UCSD-AML1 (cell line): ENCODE results near the gene TTC7B.

Experiments
- DNase-seq: peaks from one replicate; lab custom pipeline; 2025; ENCODE audit not compliant: unreplicated experiment; lab: John Stamatoyannopoulos, UW

Gene TTC7B

GRCh38 chr14:90499121-90499520 lies 317.1 kb downstream of the TTC7B start:
- DNase-seq: no peak

DNA sequence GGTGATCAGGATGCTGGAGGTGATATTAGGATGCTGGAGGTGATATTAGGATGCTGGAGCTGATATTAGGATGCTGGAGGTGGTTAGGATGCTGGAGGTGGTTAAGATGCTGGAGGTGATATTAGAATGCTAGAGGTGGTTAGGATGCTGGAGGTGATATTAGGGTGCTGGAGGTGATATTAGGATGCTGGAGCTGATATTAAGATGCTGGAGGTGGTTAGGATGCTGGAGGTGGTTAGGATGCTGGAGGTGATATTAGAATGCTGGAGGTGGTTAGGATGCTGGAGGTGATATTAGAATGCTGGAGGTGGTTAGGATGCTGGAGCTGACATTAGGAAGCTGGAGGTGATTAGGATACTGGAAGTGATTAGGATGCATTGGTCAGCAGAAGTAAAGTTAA lies 318.0 kb downstream of the TTC7B start:
- no peak for DNase-seq

DNA sequence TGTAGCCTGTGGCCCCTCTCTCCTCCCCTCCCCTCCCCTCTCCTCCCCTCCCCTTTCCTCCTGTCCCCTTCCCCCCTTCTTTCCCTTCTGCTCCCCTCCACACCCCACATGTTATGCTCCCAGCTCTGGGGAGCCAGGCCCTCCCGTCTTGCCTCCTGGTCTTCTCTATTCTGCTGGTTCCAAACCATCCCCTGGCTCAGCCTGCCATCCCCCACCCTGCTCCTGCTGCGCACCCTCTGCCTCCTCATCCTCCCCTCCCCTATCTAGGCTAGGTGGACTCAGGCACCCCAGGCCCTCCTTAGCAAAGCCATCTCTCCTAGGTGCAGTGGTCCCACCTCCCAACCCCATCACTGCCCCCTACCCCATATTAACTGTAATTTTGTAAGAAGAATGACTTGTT lies 319.9 kb downstream of the TTC7B start:
- DNase-seq: no peak

- peak; percentile 42 for DNase-seq
These were observed 320.6 kb downstream of the TTC7B start for GRCh38 chr14:90495357-90496276.

- no peak for DNase-seq
These were observed 324.2 kb downstream of the TTC7B start for GRCh38 chr14:90491911-90492531.

GRCh38 chr14:90491221-90491885 lies 324.9 kb downstream of the TTC7B start:
- DNase-seq: no peak

GRCh38 chr14:90490720-90491050 lies 325.5 kb downstream of the TTC7B start:
- DNase-seq: no peak

DNA sequence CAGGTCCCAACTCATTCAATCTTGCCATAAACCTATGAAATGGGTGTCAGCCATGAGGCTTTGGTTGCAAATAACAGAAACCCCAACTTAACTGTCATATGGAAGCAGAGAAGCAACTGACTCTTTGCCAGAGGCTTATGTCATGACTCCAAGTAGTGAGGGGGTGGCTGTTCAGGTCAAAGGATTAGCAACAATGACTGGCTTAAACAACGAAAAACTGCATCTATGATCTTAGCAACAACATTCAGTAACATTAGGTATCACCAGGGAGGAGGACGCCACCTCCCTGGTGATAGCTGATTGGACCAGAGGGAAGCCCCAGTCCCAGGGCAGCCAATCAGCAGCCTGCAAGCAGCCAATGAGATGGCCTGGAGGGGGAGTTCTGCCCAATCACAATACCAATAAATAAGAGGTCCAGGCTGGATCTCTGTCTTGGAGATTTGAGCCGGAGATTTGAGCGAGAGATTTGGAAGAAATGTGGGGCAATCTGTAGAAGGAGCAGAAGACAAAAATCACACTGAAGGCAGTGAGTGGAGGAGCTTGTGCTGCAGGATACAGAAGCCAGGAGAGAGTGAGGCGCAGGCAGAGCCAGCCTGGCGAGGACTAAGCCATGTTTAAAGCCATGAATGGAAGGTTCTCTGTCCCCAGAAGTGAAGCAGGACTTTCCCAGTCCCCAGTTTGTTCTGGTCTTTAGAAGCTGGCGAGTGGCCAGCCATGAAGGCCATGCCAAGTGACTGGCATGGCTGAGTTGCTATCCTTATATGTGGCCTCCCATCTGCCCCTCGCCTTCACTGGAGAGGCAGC lies 326.1 kb downstream of the TTC7B start:
- no peak for DNase-seq

DNA sequence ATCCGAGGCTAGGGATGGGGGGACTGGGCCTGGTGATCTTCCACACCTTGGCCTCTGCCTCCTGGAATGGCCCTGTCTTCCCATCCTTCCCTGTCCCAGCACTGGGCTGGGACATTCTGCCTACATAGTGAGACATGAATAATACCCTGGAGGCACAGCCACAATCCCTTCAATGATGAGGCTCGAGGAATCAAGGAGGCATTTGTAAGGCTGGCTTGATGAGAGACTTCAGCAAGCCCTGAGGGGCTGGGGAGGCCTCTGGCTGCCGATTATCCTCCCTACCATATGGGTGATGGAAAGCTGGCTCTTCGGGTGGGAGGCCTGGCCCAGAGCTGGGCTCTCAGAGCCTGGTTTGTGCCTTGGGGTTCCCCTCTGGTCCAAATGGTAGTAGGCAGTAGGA lies 326.9 kb downstream of the TTC7B start:
- DNase-seq: no peak

- no peak for DNase-seq
These were observed 328.0 kb downstream of the TTC7B start for GRCh38 chr14:90488256-90488655.

DNA sequence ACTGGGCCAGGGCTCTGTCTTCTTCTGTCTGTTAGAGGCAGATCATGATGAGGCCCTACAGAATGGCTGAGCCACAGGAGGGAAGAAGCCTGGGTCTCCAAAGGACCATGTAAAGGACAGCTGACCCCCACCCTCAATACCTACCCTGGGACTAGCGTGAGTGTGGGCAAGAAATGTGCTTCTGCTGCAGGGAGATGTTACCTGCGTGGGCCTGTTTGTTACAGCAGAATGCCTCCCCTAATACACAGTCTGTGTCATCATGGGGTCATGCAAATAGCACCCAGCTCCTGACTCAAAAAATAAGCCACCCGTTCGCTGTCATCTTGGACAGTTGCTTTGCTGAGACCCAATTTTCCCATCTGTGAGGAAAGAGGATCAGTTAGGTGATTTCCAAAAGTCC lies 328.8 kb downstream of the TTC7B start:
- DNase-seq: no peak

- DNase-seq: peak; percentile 55
These were observed 329.2 kb downstream of the TTC7B start for GRCh38 chr14:90487031-90487430.

DNA sequence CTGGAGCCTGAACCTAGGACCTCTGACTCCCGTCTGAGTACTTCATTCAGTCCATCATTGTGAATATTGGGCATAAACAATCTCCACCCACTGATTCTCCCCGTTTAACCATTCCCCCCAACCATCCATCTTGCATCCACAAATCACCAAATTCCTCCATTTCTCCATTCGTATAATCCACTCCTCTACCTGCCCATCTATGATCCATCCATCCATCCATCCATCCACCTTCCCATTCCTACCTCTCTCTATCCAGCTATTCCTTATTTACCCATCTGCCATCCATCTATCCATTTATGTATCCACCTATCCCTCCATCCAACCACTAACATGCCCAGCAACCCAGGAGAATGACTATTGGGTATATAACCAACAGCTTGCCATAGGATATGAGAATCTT lies 331.9 kb downstream of the TTC7B start:
- no peak for DNase-seq

GRCh38 chr14:90483571-90483974 lies 332.7 kb downstream of the TTC7B start:
- peak; percentile 69 for DNase-seq

DNA sequence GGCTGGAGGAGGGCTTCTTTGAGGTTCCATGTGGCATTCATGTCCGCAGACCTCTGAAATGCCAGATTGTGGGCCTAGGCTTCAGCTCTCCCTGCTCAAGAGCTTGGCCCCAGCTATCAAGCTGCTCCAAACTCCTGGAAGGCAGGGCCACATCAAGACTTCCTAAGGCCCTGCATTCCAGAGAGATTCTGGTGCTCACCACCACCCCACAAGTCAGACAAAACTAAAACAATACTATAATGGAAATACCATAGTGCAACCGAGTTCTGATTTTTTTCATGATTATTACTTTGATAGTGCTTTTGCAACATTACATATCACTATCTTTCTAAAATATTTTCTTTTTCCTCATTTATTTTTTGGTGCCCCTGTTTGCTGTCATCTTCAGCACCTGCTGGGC lies 333.1 kb downstream of the TTC7B start:
- no peak for DNase-seq

GRCh38 chr14:90475298-90475697 lies 340.9 kb downstream of the TTC7B start:
- no peak for DNase-seq
